HCT116 (cell line): ENCODE measurements around the gene ABCA3. TPM values are rescaled to one million over a fixed set of nuclear protein-coding genes. Genes with fewer than 3 reads are reported as not detected.

Experiments
- ATAC-seq: fragments of 200-7000 bp; cut with Tn5 transposase; 2 replicates; pipeline ENCODE4 v1.9.1; 2020; ENCODE audit warnings: mild to moderate bottlenecking, moderate library complexity
- BruUV-seq: library from RNA; stranded (reverse); fragments of 400-500 nt; replicated peaks from 2 replicates; lab custom pipeline; 2021; lab: Mats Ljungman, UMichigan
- CTCF ChIA-PET: fragments of 300-600 bp; sonication (Branson Sonifier 250); formaldehyde crosslinking; loops from one replicate; lab custom pipeline; 2021; ENCODE audit warnings: antibody characterized with exemption; lab: Charles Lee
- POLR2A ChIA-PET: fragments of 300-600, 350-600 bp; sonication (Branson Sonifier 250); formaldehyde crosslinking; loops from one replicate; lab custom pipeline; 2021; ENCODE audit warnings: antibody characterized with exemption; lab: Charles Lee
- RAD21 ChIA-PET, 2 experiments: fragments of 300-600 bp; sonication (Branson Sonifier 250); formaldehyde crosslinking; loops; one replicate each; lab custom pipeline; 2023; ENCODE audit warnings: low total read pairs in 2 of 2; ENCODE audit not compliant: uncharacterized antibody in 2 of 2, unreplicated experiment in 2 of 2, low non-redundant PET in 1 of 2; lab: Charles Lee
- DNase-seq: peaks from one replicate; pipeline ENCODE4 v3.0.0-alpha.2; 2010; ENCODE audit warnings: low read depth, low spot score
- H2AFZ ChIP-seq: fragments of 200-600 bp; shearing (Covaris generic), sonication (generic); 2 replicates; pipeline ENCODE4 v1.6.1; 2017; ENCODE audit warnings: low read depth, mixed run types, mixed read lengths, antibody characterized with exemption, low read length; ENCODE audit not compliant: poor library complexity, severe bottlenecking
- H3K27ac ChIP-seq: 2 replicates; pipeline ENCODE4 v1.5.1; 2012; ENCODE audit warnings: low read depth, low read length
- H3K27me3 ChIP-seq: fragments of 200-600 bp; sonication (generic); 2 replicates; pipeline ENCODE4 v1.6.1; 2016; ENCODE audit warnings: mixed run types, low read length, mixed read lengths; ENCODE audit not compliant: insufficient read depth
- H3K36me3 ChIP-seq, 2 experiments: fragments of 200-500 bp in 1 of 2; fragments of 200-600 bp in 1 of 2; sonication (Bioruptor generic) in 1 of 2; sonication (generic) in 1 of 2; 2 replicates each; pipeline versions ENCODE4 v1.5.1 to v1.6.1; 2014 to 2016; ENCODE audit warnings: low read length in 2 of 2, inconsistent platforms in 1 of 2, mixed read lengths in 1 of 2, mixed run types in 1 of 2; ENCODE audit not compliant: insufficient read depth in 2 of 2, control insufficient read depth in 1 of 2
- H3K4me1 ChIP-seq, 2 experiments: fragments of 200-600 bp in 1 of 2; sonication (generic) in 1 of 2; 2 replicates each; pipeline versions ENCODE4 v1.5.1 to v1.6.1; 2012 to 2017; ENCODE audit warnings: low read length in 2 of 2, inconsistent platforms in 1 of 2, mild to moderate bottlenecking in 1 of 2, mixed read lengths in 1 of 2, mixed run types in 1 of 2, moderate library complexity in 1 of 2; ENCODE audit not compliant: insufficient read depth in 2 of 2, control insufficient read depth in 1 of 2
- H3K4me2 ChIP-seq: fragments of 200-600 bp; sonication (generic); 2 replicates; pipeline ENCODE4 v1.6.1; 2017; ENCODE audit warnings: mixed run types, low read length, mixed read lengths
- H3K4me3 ChIP-seq, 2 experiments: fragments of 200-600 bp in 1 of 2; sonication (generic) in 1 of 2; replicated peaks in 1 of 2; 2 replicates each; pipeline ENCODE4 v1.5.1; 2011 to 2016; ENCODE audit warnings: low read length in 2 of 2, control low read depth in 1 of 2, low read depth in 1 of 2, mild to moderate bottlenecking in 1 of 2, mixed read lengths in 1 of 2, mixed run types in 1 of 2
- H3K79me2 ChIP-seq: fragments of 200-600 bp; sonication (generic); 2 replicates; pipeline ENCODE4 v1.6.1; 2017; ENCODE audit warnings: mild to moderate bottlenecking, mixed run types, low read length, moderate library complexity, mixed read lengths; ENCODE audit not compliant: insufficient read depth
- H3K9ac ChIP-seq: fragments of 200-600 bp; sonication (generic); 2 replicates; pipeline ENCODE4 v1.6.1; 2016; ENCODE audit warnings: low read length, mixed read lengths
- H3K9me2 ChIP-seq: fragments of 200-600 bp; sonication (generic), shearing (Covaris generic); 2 replicates; pipeline ENCODE4 v1.6.1; 2017; ENCODE audit warnings: mixed run types, mild to moderate bottlenecking, moderate library complexity; ENCODE audit not compliant: insufficient read depth
- H3K9me3 ChIP-seq, 2 experiments: fragments of 200-500 bp in 1 of 2; fragments of 200-600 bp in 1 of 2; sonication (Bioruptor generic) in 1 of 2; sonication (generic) in 1 of 2; 2 replicates each; pipeline ENCODE4 v1.6.1; 2014 to 2017; ENCODE audit warnings: low read length in 2 of 2, mixed read lengths in 2 of 2, inconsistent platforms in 1 of 2, low read depth in 1 of 2, mild to moderate bottlenecking in 1 of 2, mixed run types in 1 of 2, moderate library complexity in 1 of 2; ENCODE audit not compliant: control insufficient read depth in 1 of 2, insufficient read depth in 1 of 2
- H4K20me1 ChIP-seq: fragments of 200-600 bp; sonication (generic), shearing (Covaris generic); 2 replicates; pipeline ENCODE4 v1.6.1; 2017; ENCODE audit warnings: mixed run types, mild to moderate bottlenecking, moderate library complexity; ENCODE audit not compliant: insufficient read depth
- ATF3 ChIP-seq: IDR thresholded peaks from 2 replicates; pipeline ENCODE4 v1.6.1; 2012
- CBX3 ChIP-seq: IDR thresholded peaks from 2 replicates; pipeline ENCODE4 v1.6.1; 2012; ENCODE audit warnings: low read depth
- CEBPB ChIP-seq: IDR thresholded peaks from 2 replicates; pipeline ENCODE4 v1.6.1; 2012; ENCODE audit warnings: low read depth
- CTCF ChIP-seq, 3 experiments: fragments of 200-600 bp in 1 of 3; sonication (generic) in 1 of 3; IDR thresholded peaks in 2 of 3; conservative IDR thresholded peaks in 1 of 3; 2 replicates each; pipeline ENCODE4 v1.5.1; 2012 to 2017; ENCODE audit warnings: low read depth in 2 of 3, low read length in 2 of 3, antibody characterized with exemption in 1 of 3, borderline replicate concordance in 1 of 3, control low read depth in 1 of 3, mild to moderate bottlenecking in 1 of 3, mixed read lengths in 1 of 3, mixed run types in 1 of 3, moderate library complexity in 1 of 3; ENCODE audit not compliant: insufficient read depth in 1 of 3
- EGR1 ChIP-seq: IDR thresholded peaks from 2 replicates; pipeline ENCODE4 v1.6.1; 2012; ENCODE audit warnings: low read depth
- ELF1 ChIP-seq: IDR thresholded peaks from 2 replicates; pipeline ENCODE4 v1.6.1; 2012; ENCODE audit warnings: low read depth, borderline replicate concordance
- EZH2 ChIP-seq: fragments of 200-600 bp; sonication (generic); IDR thresholded peaks from 2 replicates; pipeline ENCODE4 v1.6.1; 2017; ENCODE audit warnings: antibody characterized with exemption, mixed run types
- EZH2phosphoT487 ChIP-seq: fragments of 200-600 bp; IDR thresholded peaks from 2 replicates; pipeline ENCODE4 v1.6.1; 2018; ENCODE audit warnings: antibody characterized with exemption, borderline replicate concordance
- MAX ChIP-seq: IDR thresholded peaks from 2 replicates; pipeline ENCODE4 v1.6.1; 2012
- POLR2A ChIP-seq: IDR thresholded peaks from 2 replicates; pipeline ENCODE4 v1.7.0; 2011; ENCODE audit warnings: borderline replicate concordance; ENCODE audit not compliant: insufficient read depth, insufficient read length; ENCODE audit errors: extremely low read depth
- POLR2AphosphoS5 ChIP-seq: IDR thresholded peaks from 2 replicates; pipeline ENCODE4 v1.6.1; 2011; ENCODE audit warnings: mild to moderate bottlenecking, low read depth, low read length, moderate library complexity
- RAD21 ChIP-seq: IDR thresholded peaks from 2 replicates; pipeline ENCODE4 v1.6.1; 2012; ENCODE audit warnings: low read depth, mild to moderate bottlenecking
- REST ChIP-seq: IDR thresholded peaks from 2 replicates; pipeline ENCODE4 v1.6.1; 2012; ENCODE audit warnings: low read depth
- SIN3A ChIP-seq: IDR thresholded peaks from 2 replicates; pipeline ENCODE4 v1.6.1; 2012; ENCODE audit warnings: low read depth
- SP1 ChIP-seq: IDR thresholded peaks from 2 replicates; pipeline ENCODE4 v1.6.1; 2012; ENCODE audit warnings: low read depth
- SRF ChIP-seq: IDR thresholded peaks from 2 replicates; pipeline ENCODE4 v1.6.1; 2012; ENCODE audit warnings: low read depth
- TCF7L2 ChIP-seq: IDR thresholded peaks from 2 replicates; pipeline ENCODE4 v1.7.0; 2011; ENCODE audit warnings: borderline replicate concordance, inconsistent platforms; ENCODE audit not compliant: insufficient read depth, insufficient read length; ENCODE audit errors: extremely low read depth
- YY1 ChIP-seq: IDR thresholded peaks from 2 replicates; pipeline ENCODE4 v1.6.1; 2011; ENCODE audit warnings: low read length, low read depth, moderate library complexity, mild to moderate bottlenecking; ENCODE audit not compliant: insufficient replicate concordance; ENCODE audit errors: extremely low read depth
- ZFX ChIP-seq: fragments of 450-650 bp; IDR thresholded peaks from 2 replicates; pipeline ENCODE4 v1.6.1; 2017
- ZNF274 ChIP-seq: fragments of 200-500 bp; sonication (Bioruptor generic); IDR thresholded peaks from 2 replicates; pipeline ENCODE4 v1.6.1; 2014; ENCODE audit warnings: mild to moderate bottlenecking, low read depth, low read length, inconsistent platforms
- intact Hi-C: fragments of 100-400 bp; cut with micrococcal nuclease; formaldehyde crosslinking; loops from 2 replicates; pipeline ENCODE4 v1.10.0; 2022
- total RNA-seq: library from RNA; stranded (reverse); gene quantifications from one replicate; pipeline ENCODE4 v1.2.1, GENCODE V29; 2021; ENCODE audit not compliant: unreplicated experiment

Gene ABCA3
- total RNA-seq, 1 experiment from 2014 or later: 5.4 TPM

- H3K9me2 ChIP-seq: no peaks in the 10 kb centered on the region
- H3K4me2 ChIP-seq: peak within 1 kb of the TSS; percentile 84
- ChIA-PET RAD21 (interaction anchor here in 1 of 2 experiments (0.5 to 1.4 kb wide), 2 partner anchors 57 to 280 kb away, joined by 3 to 5 read pairs; no protein-coding TSS in a partner anchor), CTCF (interaction anchor here (0.8 to 2.7 kb wide), 6 partner anchors 28 to 250 kb away, joined by 3 to 24 read pairs (median 4); partner anchors contain the start of genes CASKIN1, E4F1, PGP and TRAF7), POLR2A (interaction anchor here (0.7 to 2.8 kb wide), 15 partner anchors 9 to 660 kb away, joined by 3 to 21 read pairs (median 5); partner anchors contain the start of genes E4F1, FLYWCH1, NTHL1 and PGP)
- H3K4me3 ChIP-seq: peak within 1 kb of the TSS; percentile 66 to 75
- H3K27me3 ChIP-seq: no peaks in the 10 kb centered on the region
- BruUV-seq: no TSS peak
- ATAC-seq (peak; percentile 89), DNase-seq (peak; percentile 85)
- no peaks in the 10 kb centered on the region for H3K9me3 ChIP-seq
- H3K9ac ChIP-seq: peak within 1 kb of the TSS; percentile 79
- H4K20me1 ChIP-seq: peaks cover 2% of the 10 kb centered on the region; the same call in 1 of the 2 replicates
- intact Hi-C loops: loop anchor here (1.0 to 10.0 kb wide), 4 partner anchors 28 to 227 kb away; partner anchors contain the start of genes E4F1 and NHERF2
- H3K36me3 ChIP-seq: peaks cover 25 to 34% of the 10 kb centered on the region in 2 experiments; a peak in 3 of 4 replicates
- H3K27ac ChIP-seq: peak within 1 kb of the TSS; percentile 89
- peaks cover 63% of the 10 kb centered on the region for H3K79me2 ChIP-seq
- H2AFZ ChIP-seq: no peak within 1 kb of the TSS
- peaks cover 15 to 31% of the 10 kb centered on the region in 2 experiments for H3K4me1 ChIP-seq
- TF ChIP-seq YY1 (peak; percentile 94), CBX3 (no peak; the same call in 1 of the 2 replicates), MAX (peak; percentile 77), CTCF (IDR thresholded peaks at IDR 0.05 in 2 of 3, conservative IDR thresholded peaks at IDR 0.05 in 1 of 3; ENCODE audit: borderline replicate concordance in 1 of 3, insufficient read depth in 1 of 3, low read depth in 2 of 3, low read length in 2 of 3) (peak; percentile 43 to 59 (median 49); a peak in 5 of 6 replicates), TCF7L2 (peak; percentile 46), REST (no peak), CEBPB (no peak), SRF (no peak), EZH2phosphoT487 (no peak), ZNF274 (no peak), SP1 (no peak; the same call in 1 of the 2 replicates), EZH2 (no peak), SIN3A (peak; percentile 76), EGR1 (peak; percentile 81), POLR2AphosphoS5 (peak; percentile 93), ZFX (peak; percentile 77; the same call in 1 of the 2 replicates), RAD21 (peak; percentile 86), ELF1 (no peak; the same call in 1 of the 2 replicates), ATF3 (no peak; the same call in 1 of the 2 replicates), POLR2A (peak; percentile 87)
These were observed 89.0 kb downstream of the ABCA3 start, which contains the start of gene ECI1 for GRCh38 chr16:2251296-2252111. TSS of gene ECI1 (minus strand) at chr16:2251587. CDS start at chr16:2251566, 21 bp downstream.
